Activated B cell treated with CpG ODN at 0.5 μM for 24 hours (primary cell): ENCODE results near the gene ISOC2. TPM values are rescaled to one million over a fixed set of nuclear protein-coding genes. Genes with fewer than 3 reads are reported as not detected.
A peak's percentile ranks its signal among the peaks of the same experiment; 100 is the strongest.

Experiments
- ATAC-seq: fragments of 200-7000 bp; cut with Tn5 transposase; one replicate; pipeline ENCODE4 v1.10.0; 2021; ENCODE audit warnings: low read depth, mild to moderate bottlenecking, moderate library complexity
- CTCF ChIA-PET: fragments of 350-600 bp; sonication (Branson Sonifier 250); formaldehyde crosslinking; loops from one replicate; lab custom pipeline; 2021; ENCODE audit warnings: antibody characterized with exemption; lab: Charles Lee
- POLR2A ChIA-PET: fragments of 350-600 bp; sonication (Branson Sonifier 250); formaldehyde crosslinking; loops from one replicate; lab custom pipeline; 2021; ENCODE audit warnings: antibody characterized with exemption; lab: Charles Lee
- DNase-seq: peaks from one replicate; pipeline ENCODE4 v3.0.0; 2022
- H3K27ac Mint-ChIP-seq: one replicate; pipeline ENCODE4 v1.8.0; 2020; ENCODE audit warnings: mixed read lengths
- H3K27me3 Mint-ChIP-seq: one replicate; pipeline ENCODE4 v1.8.0; 2021; ENCODE audit warnings: mixed read lengths
- H3K36me3 Mint-ChIP-seq: one replicate; pipeline ENCODE4 v1.8.0; 2021; ENCODE audit warnings: low read depth, mixed read lengths
- H3K4me1 Mint-ChIP-seq: one replicate; pipeline ENCODE4 v1.8.0; 2021; ENCODE audit warnings: mixed read lengths
- H3K4me3 Mint-ChIP-seq: one replicate; pipeline ENCODE4 v1.8.0; 2020; ENCODE audit warnings: mild to moderate bottlenecking, mixed read lengths
- H3K9me3 Mint-ChIP-seq: one replicate; pipeline ENCODE4 v1.8.0; 2020; ENCODE audit warnings: mixed read lengths
- intact Hi-C: fragments of 100-400 bp; cut with micrococcal nuclease; formaldehyde crosslinking; loops from one replicate; pipeline ENCODE4 v1.15.1; 2024
- total RNA-seq: library from RNA; stranded (reverse); gene quantifications from 2 replicates; pipeline ENCODE4 v1.2.3, GENCODE V29; 2022
- TF ChIP-seq, protein P1 (sequence below): fragments of 200-600 bp; IDR thresholded peaks from one replicate; pipeline ENCODE4 v1.8.0; 2022; ENCODE audit warnings: antibody characterized with exemption, mild to moderate bottlenecking

The ISOC2 gene
- total RNA-seq, 1 donor from 2014 or later = 29.0 TPM

GRCh38 chr19:55481148-55481793 lies 19.8 kb upstream of the ISOC2 start:
- Mint-ChIP-seq H3K27me3 (no peaks in the 10 kb centered on the region), H3K4me1 (peaks cover 37% of the 10 kb centered on the region), H3K36me3 (peaks cover 10% of the 10 kb centered on the region), H3K27ac (no peak overlapping the region), H3K4me3 (no peak overlapping the region), H3K9me3 (no peaks in the 10 kb centered on the region)
- DNase-seq = no peak
- POLR2A ChIA-PET = no interaction called here
- CTCF ChIA-PET = no interaction called here
- TF ChIP-seq, protein P1, sequence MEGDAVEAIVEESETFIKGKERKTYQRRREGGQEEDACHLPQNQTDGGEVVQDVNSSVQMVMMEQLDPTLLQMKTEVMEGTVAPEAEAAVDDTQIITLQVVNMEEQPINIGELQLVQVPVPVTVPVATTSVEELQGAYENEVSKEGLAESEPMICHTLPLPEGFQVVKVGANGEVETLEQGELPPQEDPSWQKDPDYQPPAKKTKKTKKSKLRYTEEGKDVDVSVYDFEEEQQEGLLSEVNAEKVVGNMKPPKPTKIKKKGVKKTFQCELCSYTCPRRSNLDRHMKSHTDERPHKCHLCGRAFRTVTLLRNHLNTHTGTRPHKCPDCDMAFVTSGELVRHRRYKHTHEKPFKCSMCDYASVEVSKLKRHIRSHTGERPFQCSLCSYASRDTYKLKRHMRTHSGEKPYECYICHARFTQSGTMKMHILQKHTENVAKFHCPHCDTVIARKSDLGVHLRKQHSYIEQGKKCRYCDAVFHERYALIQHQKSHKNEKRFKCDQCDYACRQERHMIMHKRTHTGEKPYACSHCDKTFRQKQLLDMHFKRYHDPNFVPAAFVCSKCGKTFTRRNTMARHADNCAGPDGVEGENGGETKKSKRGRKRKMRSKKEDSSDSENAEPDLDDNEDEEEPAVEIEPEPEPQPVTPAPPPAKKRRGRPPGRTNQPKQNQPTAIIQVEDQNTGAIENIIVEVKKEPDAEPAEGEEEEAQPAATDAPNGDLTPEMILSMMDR = no peak
- ATAC-seq = no peak
- intact Hi-C loops = no loop called here

GRCh38 chr19:55479451-55480230 lies 18.2 kb upstream of the ISOC2 start:
- no peaks in the 10 kb centered on the region for H3K9me3 Mint-ChIP-seq
- intact Hi-C loops = no loop called here
- ChIA-PET CTCF (interaction anchor here (0.7 to 4.3 kb wide), 4 partner anchors 12 to 192 kb away, joined by 3 to 29 read pairs (median 3); no protein-coding TSS in a partner anchor), POLR2A (no interaction called here)
- TF ChIP-seq, protein P1 = no peak
- ATAC-seq = no peak
- DNase-seq = no peak
- no peak overlapping the region for H3K27ac Mint-ChIP-seq
- H3K4me3 Mint-ChIP-seq = no peak overlapping the region
- H3K4me1 Mint-ChIP-seq = peaks cover 38% of the 10 kb centered on the region
- peaks cover 12% of the 10 kb centered on the region for H3K36me3 Mint-ChIP-seq
- no peaks in the 10 kb centered on the region for H3K27me3 Mint-ChIP-seq

DNA sequence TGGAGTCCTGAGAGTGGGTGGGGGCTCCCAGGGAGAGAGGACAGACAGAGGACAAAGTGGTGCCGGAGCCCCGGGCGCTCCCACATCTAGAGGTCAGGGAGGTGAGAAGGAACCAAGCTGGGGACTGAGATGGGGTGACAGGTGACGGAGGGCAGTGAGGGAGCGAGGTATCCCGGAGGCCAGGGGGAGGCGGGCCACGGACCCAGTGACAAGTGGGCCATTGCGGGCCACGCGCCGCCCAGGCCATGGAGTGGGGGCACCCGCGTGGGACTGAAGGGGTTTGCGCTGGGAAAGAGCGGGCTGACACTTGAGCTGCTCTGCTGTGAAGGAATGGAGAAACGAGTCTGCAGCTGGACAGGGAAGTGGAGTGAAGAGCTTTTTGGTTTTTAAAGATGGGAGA lies 17.6 kb upstream of the ISOC2 start:
- H3K27ac Mint-ChIP-seq = no peak overlapping the region

DNA sequence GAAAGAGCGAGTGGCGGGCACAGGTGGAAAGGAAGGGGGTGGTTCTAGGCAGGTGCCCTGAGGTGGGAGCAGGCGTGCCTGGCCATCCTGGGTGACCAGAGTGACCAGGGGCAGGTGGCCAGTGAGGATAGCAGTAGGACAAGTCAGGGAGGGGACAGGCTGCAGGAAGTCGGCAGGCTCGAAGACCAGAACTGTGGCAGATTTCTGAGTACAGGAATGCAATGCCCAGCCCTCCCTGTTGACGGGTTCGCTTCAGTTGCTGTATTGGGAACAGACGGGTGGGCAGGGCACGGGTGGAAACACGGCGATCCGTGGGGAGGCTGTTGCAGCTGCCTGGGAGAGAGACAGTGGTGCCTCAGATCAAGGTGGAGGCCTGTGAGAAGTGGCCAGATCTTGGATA lies 16.9 kb upstream of the ISOC2 start:
- ATAC-seq = no peak
- TF ChIP-seq, protein P1 = no peak
- POLR2A ChIA-PET = interaction anchor here (2.9 kb wide), 1 partner anchor 224 kb away, joined by 20 read pairs; no protein-coding TSS in a partner anchor

More for the DNA sequence above, 17.6 kb upstream of the ISOC2 start:
- H3K36me3 Mint-ChIP-seq = peaks cover 12% of the 10 kb centered on the region
- intact Hi-C loops = no loop called here
- TF ChIP-seq, protein P1 = no peak
- ChIA-PET CTCF (interaction anchor here (0.7 to 4.3 kb wide), 3 partner anchors 11 to 193 kb away, joined by 3 to 29 read pairs (median 3); no protein-coding TSS in a partner anchor), POLR2A (no interaction called here)
- H3K27me3 Mint-ChIP-seq = no peaks in the 10 kb centered on the region
- ATAC-seq (no peak), DNase-seq (no peak)
- H3K9me3 Mint-ChIP-seq = no peaks in the 10 kb centered on the region
- no peak overlapping the region for H3K4me3 Mint-ChIP-seq
- peaks cover 33% of the 10 kb centered on the region for H3K4me1 Mint-ChIP-seq

GRCh38 chr19:55477905-55478304 lies 16.5 kb upstream of the ISOC2 start:
- Mint-ChIP-seq H3K27me3 (no peaks in the 10 kb centered on the region), H3K4me3 (peak overlapping the region; percentile 46)

More for the DNA sequence above, 16.9 kb upstream of the ISOC2 start:
- Mint-ChIP-seq H3K36me3 (peaks cover 12% of the 10 kb centered on the region), H3K9me3 (no peaks in the 10 kb centered on the region), H3K4me1 (peaks cover 33% of the 10 kb centered on the region), H3K27me3 (no peaks in the 10 kb centered on the region), H3K4me3 (peak overlapping the region; percentile 46), H3K27ac (no peak overlapping the region)
- CTCF ChIA-PET = interaction anchor here (1.1 to 4.3 kb wide), 2 partner anchors 26 to 193 kb away, joined by 3 to 29 read pairs; no protein-coding TSS in a partner anchor
- intact Hi-C loops = no loop called here
- DNase-seq = no peak

More at GRCh38 chr19:55477905-55478304, 16.5 kb upstream of the ISOC2 start:
- peak overlapping the region; percentile 63 for H3K27ac Mint-ChIP-seq
- TF ChIP-seq, protein P1 = no peak
- no peaks in the 10 kb centered on the region for H3K9me3 Mint-ChIP-seq
- ChIA-PET POLR2A (interaction anchor here (2.1 to 2.9 kb wide), 6 partner anchors 8 to 223 kb away, joined by 6 to 49 read pairs (median 15); partner anchors contain the start of genes ISOC2, KMT5C, NAT14 and ZNF581), CTCF (interaction anchor here (4.3 kb wide), 1 partner anchor 27 kb away, joined by 29 read pairs; no protein-coding TSS in a partner anchor)
- peaks cover 33% of the 10 kb centered on the region for H3K4me1 Mint-ChIP-seq
- ATAC-seq (no peak), DNase-seq (no peak)
- intact Hi-C loops = loop anchor here (2.0 kb wide), 5 partner anchors 25 to 1013 kb away; partner anchors contain the start of genes KMT5C, ZNF444 and ZNF787
- H3K36me3 Mint-ChIP-seq = peaks cover 12% of the 10 kb centered on the region
